ENCODE measurements around the gene ZBTB7B.

ZBTB7B gene

DNA sequence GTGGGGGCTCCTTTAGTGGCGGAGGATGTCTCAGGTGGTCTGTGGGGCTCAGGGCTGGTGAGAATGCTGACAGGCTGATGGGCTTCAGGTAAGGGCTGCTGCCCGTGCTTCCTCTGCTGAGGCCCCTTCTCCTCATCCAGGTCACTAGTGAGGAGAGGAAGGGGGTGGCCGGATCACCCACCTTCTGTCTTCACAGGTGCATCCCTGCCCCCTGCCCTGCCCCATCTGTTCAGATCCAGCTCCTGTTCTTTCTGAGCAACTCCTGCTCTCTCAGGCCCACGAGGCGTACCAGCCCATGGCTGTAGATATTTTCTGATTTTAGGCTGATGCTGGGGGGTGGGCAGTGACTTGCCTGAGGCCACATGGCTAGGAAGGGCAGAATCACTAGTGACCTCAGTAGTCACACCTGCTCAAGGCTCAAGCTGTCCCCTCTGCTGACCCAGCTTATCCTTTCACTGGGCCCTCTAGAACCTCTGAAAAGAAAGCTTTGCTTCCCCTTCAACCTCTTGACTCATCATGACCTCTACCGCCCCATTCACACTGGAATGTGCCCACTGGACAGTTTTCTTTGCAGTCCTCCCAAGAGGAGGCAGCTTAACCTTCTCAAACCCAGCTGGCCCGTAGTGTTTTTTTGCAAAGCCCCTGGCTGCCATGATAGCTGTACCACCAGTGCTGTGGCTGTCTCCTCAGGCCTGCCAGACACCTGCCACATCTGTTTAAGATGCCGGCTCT is 16.2 kb downstream of the ZBTB7B start:
- no peak for DNase-seq

DNA sequence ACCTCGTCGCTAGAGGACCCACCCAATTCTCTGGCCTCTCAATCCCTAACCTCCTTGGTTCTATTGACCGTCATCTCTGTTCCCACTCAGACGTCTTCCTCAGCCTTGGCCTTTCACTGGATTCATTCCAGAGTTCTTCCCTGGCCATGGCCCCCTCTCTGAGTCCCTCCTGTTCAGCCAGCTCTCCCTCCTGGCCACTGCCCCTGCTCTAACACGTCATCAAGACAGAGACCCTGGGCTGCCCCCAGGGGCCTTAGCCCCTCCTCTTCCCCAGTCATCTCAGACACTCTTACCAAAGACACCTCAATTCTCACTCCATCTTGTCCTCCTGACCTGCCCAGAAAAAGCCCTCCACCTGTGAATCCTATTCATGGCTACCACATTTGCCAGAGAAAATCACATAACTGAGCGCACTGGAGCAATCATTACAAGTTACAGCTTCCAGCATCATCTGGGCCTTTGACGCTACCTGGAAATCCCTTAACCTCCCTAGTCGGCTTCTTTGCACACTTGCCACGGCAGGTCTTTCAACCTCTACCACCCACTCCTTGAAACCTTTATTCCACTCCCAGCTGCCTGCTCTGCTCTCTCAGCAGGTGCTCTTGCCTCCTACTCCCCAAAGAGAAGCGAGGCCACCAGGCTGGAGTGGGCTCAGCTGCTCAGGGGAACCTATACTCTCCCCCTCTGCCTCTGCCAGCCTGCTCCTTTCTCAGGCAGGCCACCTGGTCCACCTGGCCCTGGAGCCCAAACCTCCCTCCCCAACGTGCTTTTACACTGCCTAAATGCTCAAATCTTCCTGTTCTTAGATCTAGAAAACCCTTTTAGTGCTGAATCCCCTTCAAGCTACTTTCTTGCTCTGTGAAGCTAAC is 17.0 kb downstream of the ZBTB7B start:
- DNase-seq = no peak

DNA sequence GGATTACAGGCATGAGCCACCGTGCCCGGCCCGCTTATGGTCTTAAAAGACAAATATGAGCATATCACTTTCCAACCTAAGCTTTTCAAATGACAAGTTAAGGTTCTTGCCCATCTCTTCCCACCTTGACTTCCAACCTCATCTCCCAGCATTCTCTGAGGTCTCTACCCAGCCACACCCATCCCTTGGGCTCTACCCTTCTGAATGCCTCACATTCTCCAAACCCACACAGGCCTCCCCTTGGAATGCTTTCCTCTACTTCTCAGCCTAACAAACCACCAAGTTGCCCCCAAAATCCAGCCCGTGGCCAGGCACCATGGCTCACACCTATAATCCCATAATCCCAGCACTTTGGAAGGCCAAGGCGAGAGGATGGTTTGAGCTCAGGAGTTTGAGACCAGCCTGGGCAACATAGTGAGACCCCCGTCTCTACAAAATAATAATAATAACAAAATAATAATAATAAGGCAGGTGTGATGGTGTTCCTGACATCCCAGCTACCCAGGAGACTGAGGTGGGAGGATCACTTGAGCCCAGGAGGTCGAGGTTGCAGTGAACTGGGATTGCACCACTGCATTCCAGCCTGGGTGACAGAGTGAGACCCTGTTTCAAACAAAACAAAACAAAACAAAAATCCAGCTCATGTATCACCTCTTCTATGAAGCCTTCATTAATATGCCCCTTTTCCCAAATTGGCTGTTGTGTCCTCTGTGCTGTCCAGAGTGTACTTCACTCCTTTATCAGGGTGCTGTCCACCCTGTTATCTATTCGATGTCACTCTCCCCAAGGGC is 19.7 kb downstream of the ZBTB7B start:
- no peak for DNase-seq

DNA sequence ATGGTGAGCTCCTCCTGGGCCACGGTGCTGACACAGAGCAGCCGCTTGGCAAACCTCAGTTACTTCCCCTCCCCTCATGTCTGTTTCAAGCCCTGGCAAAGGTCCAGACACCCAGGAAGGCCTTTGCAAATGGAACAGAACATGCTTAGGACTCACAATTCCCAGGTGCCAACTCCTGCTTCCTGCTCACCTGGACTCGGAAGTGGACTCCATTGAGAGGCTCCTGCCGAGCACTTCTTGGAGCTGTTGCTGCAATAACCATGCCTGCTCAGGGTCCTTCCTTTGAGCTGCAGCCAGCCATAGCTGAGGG is 20.3 kb downstream of the ZBTB7B start:
- no peak for DNase-seq

DNA sequence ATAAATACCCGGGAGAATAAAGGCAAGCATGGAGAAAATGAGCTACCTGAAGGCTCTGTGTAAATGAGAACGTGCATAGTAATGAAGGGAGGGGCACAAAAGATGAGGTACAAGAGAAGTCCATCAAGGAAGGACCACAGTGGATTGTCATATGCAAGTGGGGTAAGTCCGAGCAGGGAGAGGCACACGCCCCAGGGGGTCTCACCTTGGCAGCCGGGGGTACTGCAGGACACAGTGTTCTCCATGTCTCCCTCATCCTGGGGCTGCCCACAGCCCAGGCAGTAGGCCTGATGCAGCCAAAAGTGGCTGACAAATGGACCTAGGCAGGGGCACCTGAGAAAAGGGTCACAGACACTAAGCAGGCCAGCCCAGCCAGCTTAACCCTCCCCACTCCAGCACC is 21.0 kb downstream of the ZBTB7B start:
- DNase-seq = no peak

DNA sequence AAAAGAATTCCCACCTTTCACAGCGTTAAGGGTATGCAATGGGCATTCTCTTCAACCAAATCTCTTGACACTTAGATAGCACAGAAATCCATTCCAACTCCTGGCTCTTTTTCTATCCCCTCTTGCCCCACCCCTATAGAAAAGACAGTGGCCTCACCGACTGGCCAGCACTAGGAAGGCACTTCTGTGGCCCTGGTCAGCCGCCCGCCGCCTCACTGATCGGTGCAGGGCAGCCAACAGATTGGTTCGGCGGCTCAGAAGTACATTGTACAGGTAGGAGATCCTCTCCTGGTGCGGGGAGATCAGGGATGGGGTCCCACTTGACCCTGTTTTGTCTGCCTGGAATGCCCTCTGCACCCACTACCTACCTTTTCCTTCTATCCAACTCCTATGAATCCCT is 21.7 kb downstream of the ZBTB7B start:
- no peak for DNase-seq

DNA sequence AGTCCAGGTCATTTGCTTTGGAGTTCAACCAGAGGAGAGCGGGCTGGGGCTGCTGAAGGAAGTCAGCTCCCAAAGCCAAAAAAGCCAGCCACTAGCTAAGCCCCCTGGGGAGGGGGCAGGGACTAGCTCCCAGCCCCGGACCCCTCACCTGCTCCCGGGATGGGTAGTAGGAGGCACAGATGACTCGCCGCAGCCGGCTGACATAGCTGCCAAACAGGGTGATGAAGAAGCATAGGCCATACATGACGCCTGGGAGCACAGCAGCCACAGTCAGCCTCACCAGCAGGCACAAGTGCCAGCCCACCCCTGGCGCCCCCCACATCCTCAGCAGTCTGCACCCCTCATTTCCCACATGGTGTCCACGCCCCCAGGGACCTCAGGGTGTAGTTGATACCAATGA is 23.6 kb downstream of the ZBTB7B start:
- no peak for DNase-seq

DNA sequence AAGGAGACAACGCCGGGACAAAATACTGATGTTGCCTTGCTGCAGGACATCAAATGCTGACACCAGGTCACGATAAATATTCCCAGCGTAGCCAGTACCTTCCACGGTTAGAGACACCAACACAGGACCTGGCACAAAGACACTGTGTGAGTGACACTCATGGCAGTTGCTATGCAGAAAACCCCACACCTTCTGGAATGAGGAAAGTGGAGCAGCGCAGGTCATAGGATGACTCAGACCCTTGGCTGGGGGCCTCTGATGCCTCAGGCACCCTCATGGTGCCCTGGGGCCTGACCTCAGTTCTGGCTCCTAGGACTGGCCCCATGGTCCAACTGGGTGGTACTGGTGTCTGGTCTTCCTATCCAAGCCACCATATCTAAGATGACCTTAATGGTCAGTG is 24.0 kb downstream of the ZBTB7B start:
- no peak for DNase-seq

DNA sequence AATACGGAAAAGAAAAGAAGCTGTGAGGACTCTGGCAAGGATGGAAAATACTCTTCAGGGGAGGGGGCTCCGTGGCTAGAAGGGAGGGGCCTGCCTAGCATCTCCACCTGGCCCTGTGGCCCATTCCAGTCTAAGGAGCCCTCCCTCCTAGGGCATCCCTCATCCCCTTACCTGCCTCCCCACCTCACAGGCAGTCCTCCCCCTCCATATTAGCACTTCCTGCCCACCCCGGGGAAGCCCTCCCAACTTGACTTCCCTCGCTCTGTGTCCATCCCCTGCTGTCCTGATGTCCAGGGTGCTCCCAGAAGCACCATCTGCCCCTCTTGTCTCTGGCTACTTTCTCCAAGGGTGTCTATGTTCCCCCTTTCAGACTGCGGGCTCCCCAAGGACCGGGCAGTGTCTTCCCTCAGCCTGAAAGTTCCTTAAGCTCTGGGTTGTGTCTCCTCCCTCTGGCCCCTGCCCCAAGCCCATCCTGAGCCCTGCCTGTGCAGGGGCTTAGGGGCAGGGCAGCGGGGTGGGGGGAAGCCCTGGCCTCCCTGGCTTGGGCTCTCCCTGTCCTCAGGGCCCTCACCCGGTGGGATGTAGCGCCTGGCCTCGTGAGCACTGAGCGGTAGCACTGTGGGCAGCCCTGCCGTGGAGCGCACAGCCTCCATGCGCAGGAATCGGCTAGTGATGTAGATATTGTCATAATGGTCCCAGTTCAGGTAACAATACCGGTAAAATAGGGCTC is 27.1 kb downstream of the ZBTB7B start:
- no peak for DNase-seq

DNA sequence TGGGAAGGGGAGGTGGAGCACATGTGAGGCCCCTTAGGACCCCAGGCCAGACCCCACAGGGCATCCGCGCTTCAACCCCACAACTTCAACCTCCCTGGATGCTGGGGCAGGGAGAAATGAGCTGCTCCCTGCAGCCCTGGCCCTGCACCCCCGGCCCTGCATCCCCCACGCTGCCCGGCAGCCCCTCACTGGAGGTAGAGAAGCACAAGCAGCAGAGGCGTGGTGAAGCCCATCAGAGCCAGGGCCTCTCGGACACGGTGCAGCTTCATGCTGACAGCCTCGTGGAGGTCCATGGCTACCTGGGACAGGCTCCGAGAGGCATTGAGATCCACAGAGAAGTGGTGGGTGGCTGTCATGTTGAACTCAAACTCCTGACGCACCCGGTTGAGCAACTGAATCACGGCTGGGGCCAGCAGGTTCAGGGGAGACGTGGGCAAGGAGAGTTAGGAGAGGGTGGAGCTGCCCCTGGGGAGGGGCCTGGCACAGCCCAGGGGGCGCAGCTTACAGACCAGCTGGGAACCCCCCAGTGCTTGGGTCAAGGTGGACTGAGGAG is 27.7 kb downstream of the ZBTB7B start:
- no peak for DNase-seq

DNA sequence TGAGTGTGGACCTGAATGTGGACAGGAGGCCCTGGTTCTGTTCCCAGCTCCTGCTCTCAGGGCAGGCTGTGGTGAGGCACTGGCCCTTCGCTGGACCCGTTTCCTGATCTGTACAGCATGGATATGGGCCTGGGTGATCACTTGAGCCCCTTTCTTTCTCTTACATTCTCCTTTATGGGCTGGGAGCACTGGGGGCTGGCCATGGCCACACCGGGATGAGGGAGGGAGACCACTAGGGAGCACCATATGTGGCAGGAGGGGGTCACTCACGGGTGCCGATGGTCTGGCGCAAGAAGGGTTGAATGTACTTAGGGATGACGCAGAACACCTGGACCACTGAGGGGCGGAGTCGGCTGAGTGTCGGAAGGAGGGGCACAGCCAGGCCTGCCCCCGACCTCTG is 28.3 kb downstream of the ZBTB7B start:
- no peak for DNase-seq

DNA sequence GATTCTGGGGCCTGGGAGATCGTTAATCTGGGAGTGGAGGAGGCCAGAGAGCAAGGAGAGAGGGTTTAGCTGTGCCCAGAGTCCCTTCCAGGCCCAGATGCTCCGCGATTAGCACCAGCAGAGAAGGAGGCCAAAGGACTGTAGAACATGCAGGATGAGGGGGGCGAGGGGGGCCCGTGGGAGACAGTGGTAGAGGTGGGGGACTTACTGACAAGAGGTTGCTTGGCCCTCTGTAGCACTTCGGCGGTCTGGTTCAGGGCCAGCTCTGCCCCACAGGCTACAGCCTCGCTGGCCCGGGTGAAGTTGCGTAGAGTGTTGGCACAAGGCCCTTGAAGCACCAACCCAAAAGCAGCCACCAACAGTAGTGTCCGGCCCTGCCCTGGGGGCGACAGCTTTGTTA is 30.3 kb downstream of the ZBTB7B start:
- DNase-seq = no peak

DNA sequence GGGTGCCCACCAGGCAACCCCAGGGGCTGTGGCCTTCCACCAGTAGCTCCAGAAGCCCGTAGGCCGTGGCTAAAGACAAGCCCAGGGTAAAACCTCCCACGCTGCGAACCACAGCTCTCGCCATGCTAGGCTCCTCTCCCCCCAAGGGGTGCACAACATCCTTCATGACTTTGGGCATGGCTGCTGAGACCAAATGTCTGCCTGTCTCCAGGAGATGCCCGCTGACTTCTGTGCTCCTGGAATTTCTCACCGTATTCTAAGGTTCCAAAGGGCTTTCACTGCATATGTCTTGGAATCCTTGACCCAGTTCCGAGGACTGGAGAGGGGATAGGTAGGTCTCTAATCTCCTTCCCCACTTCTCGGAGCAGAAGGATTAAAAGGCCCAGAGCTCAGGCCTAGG is 30.9 kb downstream of the ZBTB7B start, which contains the start of the genes DCST1 and DCST2:
DCST1 (plus strand) TSS at position 301 of the 400 bp plus-strand sequence. CDS start 213 bp downstream, outside the sequence.
DCST2 (minus strand) TSS at position 258 of the 400 bp plus-strand sequence; CDS start at position 178, 80 bp downstream.
- no peak for DNase-seq

DNA sequence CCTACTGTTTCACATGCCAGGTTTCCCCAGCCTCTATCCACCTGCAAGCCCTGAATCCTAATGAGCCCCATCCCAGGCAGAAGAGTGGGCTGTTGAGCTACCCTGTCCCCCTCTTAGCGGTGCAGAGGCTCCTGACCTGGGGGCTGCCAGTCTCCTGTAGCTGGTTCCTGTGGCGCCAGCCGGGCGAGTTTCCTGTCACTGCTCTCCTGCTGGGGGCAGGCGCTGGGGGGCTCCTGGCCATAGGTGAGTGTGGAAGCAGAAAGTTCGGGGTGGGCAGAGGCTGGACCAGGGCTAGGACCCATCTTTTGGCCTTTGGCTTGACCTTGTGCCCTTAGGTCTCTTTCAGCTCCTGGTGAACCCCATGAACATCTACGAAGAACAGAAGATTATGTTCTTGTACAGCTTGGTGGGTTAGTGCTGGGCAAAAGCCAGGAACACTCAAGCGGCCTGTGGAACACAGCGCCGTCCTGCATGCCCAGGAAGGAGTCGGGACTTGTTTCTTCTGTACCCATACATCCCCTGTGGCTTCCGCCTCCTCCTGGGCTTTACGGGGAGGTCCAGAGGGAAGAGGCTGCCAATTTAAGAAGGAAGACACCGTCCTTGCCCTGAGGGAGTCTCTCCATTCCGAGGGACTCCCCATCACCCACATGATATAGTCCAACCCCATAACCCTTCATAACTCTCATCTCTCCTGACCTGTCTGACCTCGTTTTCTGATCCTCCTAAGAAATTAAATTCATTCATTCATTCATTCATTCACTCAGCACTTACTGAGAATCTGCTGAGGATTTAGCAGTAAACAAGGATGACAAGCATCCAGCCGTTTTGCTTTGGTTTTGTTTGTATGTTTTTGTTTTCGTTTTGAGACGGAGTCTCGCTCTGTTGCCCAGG is 32.0 kb downstream of the ZBTB7B start:
- DNase-seq = no peak

DNA sequence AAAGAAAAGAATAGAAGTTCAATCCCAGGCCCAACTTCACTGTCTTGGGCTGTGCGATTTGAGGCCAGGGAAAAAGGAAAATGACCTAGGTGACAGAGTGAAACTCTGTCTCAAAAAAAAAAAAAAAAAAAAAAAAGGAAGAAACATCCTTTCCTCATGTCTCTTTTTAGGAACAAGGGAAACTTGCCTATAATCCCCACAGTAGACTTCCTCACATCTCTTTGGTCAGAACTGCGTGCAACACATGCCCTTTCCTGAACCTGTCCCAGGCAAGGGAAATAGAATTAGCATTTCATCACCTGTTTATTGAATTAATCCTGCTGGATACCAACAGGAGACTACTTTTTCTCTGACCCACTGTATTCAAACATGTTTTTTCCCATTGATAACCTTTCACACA is 33.3 kb downstream of the ZBTB7B start:
- DNase-seq = no peak

DNA sequence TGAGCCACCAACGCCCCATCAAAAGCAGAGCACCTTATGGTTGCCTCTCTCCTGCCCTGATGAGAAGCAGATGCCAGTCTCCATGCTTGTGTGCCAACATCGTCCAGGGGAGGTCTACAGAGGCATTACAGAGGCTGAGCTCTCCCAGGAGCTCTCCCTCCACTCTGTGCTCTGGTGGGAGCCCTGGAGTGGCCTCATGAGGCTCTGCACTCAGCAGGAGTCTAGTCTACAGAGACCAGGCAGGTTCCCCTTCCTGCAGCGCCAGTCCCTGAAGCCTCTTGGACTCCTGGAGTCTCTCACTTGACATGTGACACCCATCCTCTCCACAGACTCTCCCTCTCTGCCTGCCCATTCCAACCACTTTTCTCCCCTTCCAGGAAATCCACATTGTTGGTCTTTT is 34.4 kb downstream of the ZBTB7B start:
- no peak for DNase-seq

DNA sequence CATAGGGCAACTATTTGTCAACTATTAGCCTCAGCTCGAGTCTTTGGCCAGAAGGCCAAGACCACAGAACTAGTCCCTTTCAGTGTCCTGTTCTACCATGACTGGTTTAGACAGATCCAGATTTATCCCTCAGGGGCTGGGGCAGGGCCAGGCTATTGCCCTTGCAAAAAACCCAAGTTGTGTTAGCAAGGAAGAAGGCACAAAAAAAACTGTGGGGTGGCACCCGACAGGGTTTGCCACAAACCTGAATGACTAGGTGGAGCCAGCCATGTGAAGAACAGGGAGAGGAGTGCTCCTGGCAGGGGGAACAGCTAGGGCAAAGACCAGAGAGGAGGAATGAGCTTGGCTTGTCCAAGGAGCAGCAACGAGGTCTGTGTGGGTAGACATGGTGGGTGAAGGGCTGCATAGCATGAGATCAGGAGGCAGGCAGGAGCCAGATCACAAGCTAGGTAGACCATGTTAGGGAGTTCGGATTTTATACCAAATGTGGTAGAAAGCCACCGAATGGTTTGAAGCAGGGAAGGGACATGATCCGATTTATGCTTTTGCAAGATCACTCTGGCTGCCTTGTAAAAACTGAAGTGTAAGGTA is 35.3 kb downstream of the ZBTB7B start:
- DNase-seq = no peak

DNA sequence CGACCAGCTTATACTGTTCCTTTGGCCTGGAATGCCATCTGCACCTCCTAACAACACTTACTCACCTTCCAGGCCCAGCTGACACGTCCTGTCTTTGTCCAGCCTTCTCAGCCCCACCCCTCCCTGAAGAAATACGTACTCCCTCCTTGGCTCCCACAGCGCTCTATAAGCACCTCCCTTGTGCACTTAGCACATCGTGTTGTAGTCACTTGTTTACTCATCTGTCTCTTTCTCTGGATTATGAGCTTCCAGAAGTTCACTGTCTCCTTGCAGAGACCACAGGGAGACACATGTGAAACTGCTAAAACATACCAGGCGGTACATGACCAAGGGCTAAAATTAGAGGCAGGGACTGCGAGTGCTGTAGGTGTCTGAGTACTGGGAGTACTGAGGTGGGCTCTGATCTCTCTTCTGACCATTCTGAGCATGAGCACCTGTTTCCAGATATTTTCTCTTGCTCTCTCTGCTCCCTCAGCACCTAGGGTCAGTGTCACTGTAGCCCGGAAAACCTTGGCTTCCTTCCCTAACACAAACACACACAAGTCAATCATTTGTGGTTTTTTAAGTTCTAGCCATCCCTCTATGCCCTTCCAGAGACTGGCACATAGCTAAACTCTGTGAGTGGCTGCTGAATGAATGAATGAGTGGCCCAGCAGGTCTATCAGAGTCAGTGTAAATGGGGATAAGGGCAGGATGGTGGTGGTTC is 36.2 kb downstream of the ZBTB7B start:
- DNase-seq = no peak

DNA sequence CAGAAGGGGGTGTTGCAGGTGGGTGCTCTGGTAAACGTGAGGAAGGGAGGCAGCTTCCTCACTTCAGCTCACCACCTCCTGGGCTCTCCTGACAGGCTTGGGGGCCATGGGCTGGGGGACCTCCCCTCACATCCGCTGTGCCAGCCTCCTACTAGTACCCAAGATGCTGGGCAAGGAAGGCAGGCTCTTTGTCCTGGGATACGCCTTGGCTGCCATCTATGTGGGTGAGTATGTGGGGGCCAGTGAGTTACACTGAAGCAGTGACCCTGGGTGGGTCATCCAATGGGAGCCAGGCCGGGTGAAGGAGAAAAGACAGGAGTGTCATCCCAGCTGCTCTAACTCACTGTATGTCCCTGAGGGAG is 36.7 kb downstream of the ZBTB7B start:
- no peak for DNase-seq

DNA sequence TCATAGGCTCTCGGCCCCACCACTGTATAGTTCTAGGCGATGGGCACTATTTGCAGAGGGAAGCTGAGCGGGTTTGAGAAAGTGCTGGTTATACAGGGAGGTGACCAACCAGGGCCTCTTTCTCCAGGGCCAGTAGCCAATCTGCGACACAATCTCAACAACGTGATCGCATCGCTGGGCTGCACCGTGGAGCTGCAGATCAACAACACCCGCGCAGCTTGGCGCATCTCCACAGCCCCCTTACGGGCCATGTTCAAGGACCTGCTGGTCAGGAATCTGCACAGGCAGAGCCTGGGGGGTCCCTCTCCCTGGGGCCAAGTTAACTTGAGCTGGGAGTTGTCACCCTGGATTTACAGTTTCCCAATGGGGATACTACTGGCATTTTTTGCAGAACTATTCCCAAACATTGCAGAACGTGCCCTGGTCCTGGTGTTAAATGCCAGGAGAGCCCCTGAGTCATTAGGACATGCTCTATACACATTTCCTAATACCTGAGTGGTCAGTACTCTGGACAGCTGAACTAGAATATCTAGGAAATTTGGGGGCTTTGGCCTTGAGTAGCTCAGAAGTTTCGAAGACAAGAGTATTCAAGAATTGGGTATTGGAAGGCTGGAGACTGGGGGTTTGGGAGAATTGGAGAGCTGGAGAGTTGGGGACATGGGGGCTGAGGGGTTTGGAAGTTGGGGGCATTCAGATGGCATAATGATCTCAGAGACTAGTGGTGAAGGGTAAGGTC is 37.9 kb downstream of the ZBTB7B start:
- DNase-seq = no peak

All from activated CD8-positive, alpha-beta memory T cell treated with anti-CD3 and anti-CD28 coated beads for 24 hours (primary cell).